Activated T-helper 1 cell treated with Interleukin-2 at 50 U/mL for 16 hours (primary cell): Measurements from ENCODE around the gene CAV1.

ENCODE experiments used
- DNase-seq: peaks from one replicate; pipeline ENCODE4 v3.0.0-alpha.2; 2020; ENCODE audit warnings: low read depth

Gene CAV1

GRCh38 chr7:116560021-116560970 lies 35.5 kb downstream of the CAV1 start:
- no peak for DNase-seq

- no peak for DNase-seq
Observed at GRCh38 chr7:116561697-116562483, 37.1 kb downstream of the CAV1 start.

- no peak for DNase-seq
Observed at GRCh38 chr7:116562529-116563121, 37.8 kb downstream of the CAV1 start.

GRCh38 chr7:116565981-116566380 lies 41.1 kb downstream of the CAV1 start:
- DNase-seq: no peak

GRCh38 chr7:116566666-116567065 lies 41.8 kb downstream of the CAV1 start:
- no peak for DNase-seq

- DNase-seq: no peak
Observed at GRCh38 chr7:116569737-116570136, 44.9 kb downstream of the CAV1 start.

- no peak for DNase-seq
Observed at GRCh38 chr7:116570306-116570705, 45.5 kb downstream of the CAV1 start.

GRCh38 chr7:116571037-116571436 lies 46.2 kb downstream of the CAV1 start:
- DNase-seq: no peak

GRCh38 chr7:116571552-116571951 lies 46.7 kb downstream of the CAV1 start:
- no peak for DNase-seq

- no peak for DNase-seq
Observed at GRCh38 chr7:116572036-116572435, 47.2 kb downstream of the CAV1 start.

- no peak for DNase-seq
Observed at GRCh38 chr7:116573541-116573940, 48.7 kb downstream of the CAV1 start.

- no peak for DNase-seq
Observed at GRCh38 chr7:116574025-116574822, 49.4 kb downstream of the CAV1 start.

- DNase-seq: no peak
Observed at GRCh38 chr7:116575853-116576252, 51.0 kb downstream of the CAV1 start.

GRCh38 chr7:116576350-116577319 lies 51.8 kb downstream of the CAV1 start:
- DNase-seq: no peak

GRCh38 chr7:116577320-116577871 lies 52.6 kb downstream of the CAV1 start:
- no peak for DNase-seq

- DNase-seq: no peak
Observed at GRCh38 chr7:116578526-116578925, 53.7 kb downstream of the CAV1 start.

GRCh38 chr7:116579322-116579721 lies 54.5 kb downstream of the CAV1 start:
- DNase-seq: no peak

GRCh38 chr7:116579835-116580234 lies 55.0 kb downstream of the CAV1 start:
- DNase-seq: no peak

GRCh38 chr7:116582164-116582732 lies 57.4 kb downstream of the CAV1 start:
- no peak for DNase-seq
